AG10803 (cell line): ENCODE results near the gene GABRG3.
"Not testable (repeated sequence)": the region's sequence is repeated elsewhere in the genome, so short reads cannot be mapped to it uniquely, and the experiment has no call there.

Source experiments
- DNase-seq: peaks from one replicate; pipeline ENCODE4 v3.0.0; 2010; ENCODE audit warnings: low read depth
- H3K4me3 ChIP-seq: 2 replicates; pipeline ENCODE4 v1.5.1; 2011; ENCODE audit warnings: mild to moderate bottlenecking, low read length, control low read depth
- CTCF ChIP-seq: conservative IDR thresholded peaks from 2 replicates; pipeline ENCODE4 v1.5.1; 2011; ENCODE audit warnings: mild to moderate bottlenecking, low read length, control low read depth, inconsistent platforms

The GABRG3 gene

GRCh38 chr15:27183201-27183600, 212.2 kb downstream of the GABRG3 start:
- TF ChIP-seq CTCF: no peak
- DNase-seq: no peak
- H3K4me3 ChIP-seq: no peak overlapping the region

- DNase-seq: not testable (repeated sequence)
Measured at GRCh38 chr15:27191515-27191914, 220.5 kb downstream of the GABRG3 start.

GRCh38 chr15:27196691-27197090, 225.7 kb downstream of the GABRG3 start:
- TF ChIP-seq CTCF: no peak

More at GRCh38 chr15:27191515-27191914, 220.5 kb downstream of the GABRG3 start:
- not testable (repeated sequence) for H3K4me3 ChIP-seq

GRCh38 chr15:27201425-27201824, 230.4 kb downstream of the GABRG3 start:
- TF ChIP-seq CTCF: no peak
- H3K4me3 ChIP-seq: no peak overlapping the region
- DNase-seq: no peak

More at GRCh38 chr15:27196691-27197090, 225.7 kb downstream of the GABRG3 start:
- no peak for DNase-seq
- H3K4me3 ChIP-seq: no peak overlapping the region

GRCh38 chr15:27210176-27210575, 239.2 kb downstream of the GABRG3 start:
- peak; percentile 26 for DNase-seq
- TF ChIP-seq CTCF: no peak
- no peak overlapping the region for H3K4me3 ChIP-seq

- no peak for DNase-seq
- no peak overlapping the region for H3K4me3 ChIP-seq
- no peak for TF ChIP-seq CTCF
Measured at GRCh38 chr15:27214032-27214431, 243.1 kb downstream of the GABRG3 start.

- TF ChIP-seq CTCF: no peak
- DNase-seq: no peak
- H3K4me3 ChIP-seq: no peak overlapping the region
Measured at GRCh38 chr15:27214961-27215360, 244.0 kb downstream of the GABRG3 start.

- no peak overlapping the region for H3K4me3 ChIP-seq
- peak; percentile 25 for DNase-seq
- no peak for TF ChIP-seq CTCF
Measured at GRCh38 chr15:27218426-27218825, 247.4 kb downstream of the GABRG3 start.
